ENCODE results near the gene CFAP20. TPM values are rescaled to one million over a fixed set of nuclear protein-coding genes. Genes with fewer than 3 reads are reported as not detected.
A peak's percentile ranks its signal among the peaks of the same experiment; 100 is the strongest.

CFAP20 gene
- total and polyA plus RNA-seq, 8 donors: 26.0 to 86.5 (median 73.7) TPM

- no peak for ATAC-seq
- TF ChIP-seq CTCF (IDR thresholded peaks at IDR 0.05): no peak
- peak overlapping the region in 1 of 2 donors; percentile 54 for H3K27ac ChIP-seq
These were observed 12.7 kb downstream of the CFAP20 start for GRCh38 chr16:58116529-58116928.

GRCh38 chr16:58116081-58116480, 13.1 kb downstream of the CFAP20 start:
- Histone ChIP-seq H3K4me1 (peaks cover 18 to 31% of the 10 kb centered on the region in 2 donors), H3K27me3 (no peaks in the 10 kb centered on the region), H3K27ac (peak overlapping the region; percentile 3 to 54), H3K4me3 (no peak overlapping the region), H3K9me3 (no peaks in the 10 kb centered on the region), H3K36me3 (peaks cover 0 to 45% of the 10 kb centered on the region in 2 donors)
- no peak for ATAC-seq
- DNase-seq: no peak
- intact Hi-C loops (cut with DNase I): no loop called here
- TF ChIP-seq CTCF (IDR thresholded peaks at IDR 0.05): no peak

More at GRCh38 chr16:58116529-58116928, 12.7 kb downstream of the CFAP20 start:
- Histone ChIP-seq H3K4me3 (no peak overlapping the region), H3K36me3 (peaks cover 0 to 45% of the 10 kb centered on the region in 2 donors), H3K4me1 (peaks cover 23 to 36% of the 10 kb centered on the region in 2 donors), H3K27me3 (no peaks in the 10 kb centered on the region), H3K9me3 (no peaks in the 10 kb centered on the region)
- DNase-seq: no peak
- intact Hi-C loops (cut with DNase I): no loop called here

GRCh38 chr16:58114827-58115825, 14.1 kb downstream of the CFAP20 start:
- intact Hi-C loops (cut with DNase I): no loop called here
- no peaks in the 10 kb centered on the region for H3K9me3 ChIP-seq
- H3K27me3 ChIP-seq: no peaks in the 10 kb centered on the region
- DNase-seq (peak in 1 of 4 donors; percentile 52), ATAC-seq (no peak)
- no peak for TF ChIP-seq CTCF (IDR thresholded peaks at IDR 0.05)
- H3K4me3 ChIP-seq: no peak overlapping the region
- H3K27ac ChIP-seq: peak overlapping the region; percentile 45 to 54
- peaks cover 0 to 45% of the 10 kb centered on the region in 2 donors for H3K36me3 ChIP-seq
- H3K4me1 ChIP-seq: peaks cover 10 to 21% of the 10 kb centered on the region in 2 donors

GRCh38 chr16:58111302-58111627, 17.9 kb downstream of the CFAP20 start:
- intact Hi-C loops (cut with DNase I): no loop called here
- H3K27ac ChIP-seq: no peak overlapping the region

More at GRCh38 chr16:58111302-58111627, 17.9 kb downstream of the CFAP20 start:
- TF ChIP-seq CTCF (IDR thresholded peaks at IDR 0.05): no peak
- Histone ChIP-seq H3K4me1 (no peaks in the 10 kb centered on the region), H3K4me3 (no peak overlapping the region), H3K9me3 (no peaks in the 10 kb centered on the region), H3K27me3 (no peaks in the 10 kb centered on the region), H3K36me3 (peaks cover 0 to 41% of the 10 kb centered on the region in 2 donors)
- no peak for DNase-seq
- ATAC-seq: no peak

All from left lung (tissue), 10 donors.